Esophagus muscularis mucosa (tissue), 4 donors: ENCODE data around the gene TMA16.

Experiments used
- EP300 ChIP-seq: sonication (generic); formaldehyde crosslinking; IDR thresholded peaks from one replicate; pipeline ENCODE4 v1.6.1; 2017; ENCODE audit warnings: antibody characterized with exemption
- POLR2A ChIP-seq: fragments of 450-650 bp; IDR thresholded peaks from one replicate; pipeline ENCODE4 v1.6.1; 2017; ENCODE audit warnings: antibody characterized with exemption, moderate library complexity, mild to moderate bottlenecking, low read depth
- POLR2AphosphoS5 ChIP-seq, 2 donors: sonication (generic); formaldehyde crosslinking; IDR thresholded peaks; one replicate each; pipeline ENCODE4 v1.6.1; 2017; ENCODE audit warnings: antibody characterized with exemption in 2 of 2
- TF ChIP-seq, protein P1 (sequence below), 3 experiments: fragments of 200-600 bp in 2 of 3; fragments of 450-650 bp in 1 of 3; sonication (generic) in 2 of 3; IDR thresholded peaks; one replicate each; pipeline ENCODE4 v1.5.1; 2017 to 2019; ENCODE audit warnings: antibody characterized with exemption in 3 of 3, mild to moderate bottlenecking in 2 of 3, moderate library complexity in 1 of 3

DNA sequence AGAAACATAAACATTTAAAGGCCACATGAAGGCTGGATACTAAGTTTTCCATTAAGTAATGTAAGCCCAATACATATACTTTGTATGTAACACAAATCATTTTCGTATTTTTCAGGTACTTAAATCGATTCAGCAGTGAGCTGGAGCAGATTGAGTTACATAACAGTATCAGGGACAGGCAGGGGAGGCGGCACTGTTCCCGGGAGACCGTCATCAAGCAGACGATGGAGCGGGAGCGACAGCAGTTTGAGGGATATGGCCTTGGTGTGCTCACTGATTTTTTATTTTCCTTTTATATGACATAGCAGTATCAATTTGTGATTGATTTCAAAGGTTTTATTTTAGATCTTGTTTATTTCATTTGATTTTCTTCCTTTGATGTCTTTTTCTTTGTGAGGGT is 20.7 kb downstream of the TMA16 start:
- TF ChIP-seq, protein P1, sequence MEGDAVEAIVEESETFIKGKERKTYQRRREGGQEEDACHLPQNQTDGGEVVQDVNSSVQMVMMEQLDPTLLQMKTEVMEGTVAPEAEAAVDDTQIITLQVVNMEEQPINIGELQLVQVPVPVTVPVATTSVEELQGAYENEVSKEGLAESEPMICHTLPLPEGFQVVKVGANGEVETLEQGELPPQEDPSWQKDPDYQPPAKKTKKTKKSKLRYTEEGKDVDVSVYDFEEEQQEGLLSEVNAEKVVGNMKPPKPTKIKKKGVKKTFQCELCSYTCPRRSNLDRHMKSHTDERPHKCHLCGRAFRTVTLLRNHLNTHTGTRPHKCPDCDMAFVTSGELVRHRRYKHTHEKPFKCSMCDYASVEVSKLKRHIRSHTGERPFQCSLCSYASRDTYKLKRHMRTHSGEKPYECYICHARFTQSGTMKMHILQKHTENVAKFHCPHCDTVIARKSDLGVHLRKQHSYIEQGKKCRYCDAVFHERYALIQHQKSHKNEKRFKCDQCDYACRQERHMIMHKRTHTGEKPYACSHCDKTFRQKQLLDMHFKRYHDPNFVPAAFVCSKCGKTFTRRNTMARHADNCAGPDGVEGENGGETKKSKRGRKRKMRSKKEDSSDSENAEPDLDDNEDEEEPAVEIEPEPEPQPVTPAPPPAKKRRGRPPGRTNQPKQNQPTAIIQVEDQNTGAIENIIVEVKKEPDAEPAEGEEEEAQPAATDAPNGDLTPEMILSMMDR (IDR thresholded peaks at IDR 0.05): no peak
- no peak for TF ChIP-seq EP300
- TF ChIP-seq POLR2A: no peak
- no peak for TF ChIP-seq POLR2AphosphoS5 (IDR thresholded peaks at IDR 0.05)
